HK-2 (cell line): ENCODE data around the gene ALDH1A3.

Source experiments
- DNase-seq: peaks from one replicate; pipeline ENCODE4 v3.0.0-alpha.2; 2018; ENCODE audit not compliant: unreplicated experiment

Gene ALDH1A3

DNA sequence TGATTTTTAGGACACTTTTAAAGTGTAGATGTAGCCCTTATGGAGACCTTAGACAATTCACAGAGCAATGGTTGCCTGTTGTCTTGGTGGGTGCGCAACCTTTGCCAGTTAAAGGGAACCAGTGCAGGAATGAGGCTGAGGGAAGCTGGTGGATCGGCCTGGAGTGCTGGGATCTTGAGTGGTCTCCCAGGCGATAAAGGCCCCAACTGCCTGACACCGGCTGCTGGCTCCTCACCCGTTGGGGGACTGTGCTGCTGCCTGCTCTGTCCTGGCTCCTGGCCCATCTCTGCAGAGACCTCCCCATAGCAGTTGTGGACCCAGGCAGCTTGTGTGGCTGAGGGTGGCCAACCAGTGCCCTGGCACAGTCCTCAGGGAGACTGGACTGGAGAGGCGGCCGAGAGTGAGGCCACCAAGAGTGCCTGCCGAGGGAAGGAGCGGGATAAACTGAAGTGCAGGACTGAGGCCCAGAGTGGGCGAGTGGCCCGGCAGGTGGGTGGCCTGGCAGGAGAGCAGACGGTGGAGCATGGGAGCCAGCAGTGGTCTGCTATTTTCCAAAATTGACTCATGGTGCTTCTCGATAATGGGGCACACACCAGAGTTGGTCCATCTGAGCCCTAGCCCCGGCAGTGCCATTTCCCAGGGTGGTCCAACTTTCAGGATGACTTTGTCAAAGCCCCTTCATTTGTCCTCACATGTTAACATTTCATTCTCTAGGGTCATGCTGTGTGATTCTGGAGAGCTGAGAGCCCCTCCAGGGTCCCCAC lies 2.1 kb downstream of the ALDH1A3 start:
- DNase-seq: no peak

GRCh38 chr15:100885116-100885515 lies 5.5 kb downstream of the ALDH1A3 start:
- no peak for DNase-seq

DNA sequence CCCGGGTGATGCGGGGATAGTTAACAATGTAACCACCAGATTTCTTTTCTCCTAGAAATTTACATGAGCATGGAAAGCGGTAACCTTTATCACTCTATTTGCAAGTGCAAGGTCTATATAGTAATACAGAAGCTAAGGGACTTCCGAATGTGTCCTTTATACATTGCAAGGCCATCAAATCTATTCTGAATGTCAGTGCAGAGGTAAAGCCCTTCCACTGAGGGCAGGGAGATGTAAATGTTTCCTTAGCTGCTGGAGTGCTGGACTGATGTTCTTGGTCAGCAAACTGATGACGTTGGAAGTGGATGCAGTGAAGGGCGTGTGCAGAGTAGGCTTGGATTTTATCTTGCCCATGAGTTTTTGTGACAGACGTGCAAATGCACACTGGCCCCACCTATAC lies 6.2 kb downstream of the ALDH1A3 start:
- no peak for DNase-seq

DNA sequence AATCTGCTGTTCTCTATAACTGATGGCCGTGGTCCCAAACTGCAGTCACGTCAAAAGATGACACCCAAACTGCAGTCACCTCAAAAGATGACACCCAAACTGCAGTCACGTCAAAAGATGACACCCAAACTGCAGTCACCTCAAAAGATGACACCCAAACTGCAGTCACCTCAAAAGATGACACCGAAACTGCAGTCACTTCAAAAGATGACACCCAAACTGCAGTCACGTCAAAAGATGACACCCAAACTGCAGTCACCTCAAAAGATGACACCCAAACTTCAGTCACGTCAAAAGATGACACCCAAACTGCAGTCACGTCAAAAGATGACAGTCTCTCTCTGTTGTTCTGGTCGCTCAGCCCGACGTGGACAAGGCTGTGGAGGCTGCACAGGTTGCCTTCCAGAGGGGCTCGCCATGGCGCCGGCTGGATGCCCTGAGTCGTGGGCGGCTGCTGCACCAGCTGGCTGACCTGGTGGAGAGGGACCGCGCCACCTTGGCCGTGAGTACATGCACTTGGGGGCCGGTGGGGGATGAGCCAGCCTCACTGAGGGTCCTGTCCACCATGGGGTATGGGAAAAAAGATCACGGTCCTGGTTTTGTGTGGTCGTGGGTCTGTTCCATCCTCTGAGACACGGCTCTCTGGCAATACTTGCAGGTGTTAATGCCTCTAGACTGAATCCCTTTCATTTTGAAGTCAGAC lies 7.7 kb downstream of the ALDH1A3 start:
- no peak for DNase-seq

- no peak for DNase-seq
Observed at GRCh38 chr15:100889385-100890050, 9.9 kb downstream of the ALDH1A3 start.

GRCh38 chr15:100890051-100890720 lies 10.6 kb downstream of the ALDH1A3 start:
- no peak for DNase-seq

DNA sequence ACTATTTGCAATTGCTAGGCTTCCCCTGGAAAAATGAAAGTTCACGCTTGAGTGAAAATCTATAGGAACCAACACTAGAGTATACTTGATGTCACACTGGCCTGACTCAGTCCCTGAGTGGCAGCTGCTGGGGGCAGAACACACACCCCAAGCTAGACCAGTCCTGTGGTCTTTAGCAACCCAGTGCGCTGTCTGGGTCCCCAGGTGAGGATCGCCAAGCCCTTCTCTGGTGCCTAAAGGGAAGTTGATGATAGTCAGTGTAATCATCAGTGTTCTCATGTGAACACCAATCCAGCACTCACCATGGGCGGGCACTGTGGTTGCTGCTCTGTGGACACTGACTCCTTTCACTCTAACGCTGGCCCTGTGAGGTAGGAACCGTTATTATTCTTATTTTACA lies 11.2 kb downstream of the ALDH1A3 start:
- no peak for DNase-seq

DNA sequence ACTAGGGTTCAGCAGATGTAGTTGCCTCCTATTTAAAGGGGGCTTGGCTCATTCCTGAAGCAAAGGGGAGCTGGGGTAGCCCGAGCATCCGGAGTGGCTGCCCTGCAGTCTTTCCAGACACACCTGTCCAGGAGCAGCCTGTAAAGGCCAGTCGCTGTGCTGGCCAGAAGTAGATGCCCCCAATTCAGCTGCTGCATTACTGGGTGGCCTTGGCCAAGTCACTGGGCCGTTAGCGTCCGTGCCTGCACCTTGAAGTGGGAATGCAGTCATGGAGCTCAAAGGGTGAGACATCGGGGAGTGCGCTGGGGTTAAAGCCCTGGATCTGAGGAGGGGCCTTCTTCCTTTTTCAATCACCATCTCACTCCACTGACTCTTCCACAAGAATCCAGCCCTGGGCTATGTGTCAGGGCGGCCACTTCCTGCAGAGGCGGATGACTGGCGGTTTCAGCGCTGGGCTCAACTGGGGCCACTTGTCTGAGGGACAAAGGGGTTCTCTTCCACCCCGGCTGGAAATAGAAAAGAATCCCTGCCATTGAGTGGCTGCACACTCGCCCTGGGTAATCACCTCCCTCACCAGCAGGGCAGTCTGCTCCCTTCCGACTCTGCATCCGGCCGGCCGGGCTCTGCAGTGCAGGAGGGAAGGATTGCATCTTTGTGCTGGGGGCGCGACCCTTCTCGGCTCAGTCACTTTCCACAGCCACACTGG lies 11.8 kb downstream of the ALDH1A3 start:
- DNase-seq: no peak

DNA sequence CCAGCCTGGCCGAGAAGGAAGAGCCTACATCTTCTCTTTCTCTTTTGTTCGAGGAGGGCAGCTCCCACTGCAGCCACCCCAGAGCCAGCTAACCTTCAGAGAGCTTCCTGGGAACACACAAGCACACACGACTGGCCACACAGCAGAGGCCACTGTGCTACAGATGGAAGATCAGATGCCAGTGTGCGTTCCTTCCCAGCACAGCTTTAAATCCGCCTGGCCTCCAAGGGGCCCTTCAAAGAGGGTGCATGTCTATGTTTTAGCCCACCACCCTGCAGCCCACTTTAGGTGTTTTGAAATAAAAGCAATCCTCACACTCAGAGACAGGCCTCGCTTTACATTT lies 12.4 kb downstream of the ALDH1A3 start:
- no peak for DNase-seq

DNA sequence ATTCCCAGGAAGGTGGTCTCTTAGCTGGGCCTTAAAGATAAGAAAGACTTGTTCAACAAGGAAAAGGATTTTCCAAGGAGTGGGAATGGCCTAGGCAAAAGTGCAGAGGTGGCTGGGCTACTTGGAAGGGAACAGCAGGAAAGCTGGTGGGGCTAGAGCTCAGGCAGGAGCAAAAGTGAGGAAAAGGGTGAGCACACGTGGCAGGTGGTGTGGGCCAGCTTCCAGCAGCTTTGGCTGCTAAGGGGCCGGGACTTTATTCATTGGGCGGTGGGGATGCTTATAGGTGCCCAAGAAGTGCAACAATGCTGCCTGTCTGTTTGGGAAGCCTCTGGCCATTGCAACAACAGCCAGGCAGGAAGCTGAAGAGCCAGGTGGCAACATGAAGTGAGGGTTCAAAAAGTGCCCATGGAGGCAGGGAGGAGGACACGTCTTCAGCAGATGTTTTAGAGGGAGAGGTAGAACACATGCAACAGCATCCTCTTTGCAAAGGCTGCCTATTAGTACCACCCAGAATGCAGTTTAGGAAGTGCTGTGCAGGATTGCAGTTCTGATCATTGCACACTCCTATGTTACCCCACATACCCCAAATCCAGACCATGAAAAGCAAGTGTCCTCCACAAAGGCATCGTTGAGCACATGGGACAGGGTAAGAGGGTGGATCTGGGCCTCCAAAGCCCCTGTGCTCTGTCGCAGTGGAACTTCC lies 13.8 kb downstream of the ALDH1A3 start:
- no peak for DNase-seq

DNA sequence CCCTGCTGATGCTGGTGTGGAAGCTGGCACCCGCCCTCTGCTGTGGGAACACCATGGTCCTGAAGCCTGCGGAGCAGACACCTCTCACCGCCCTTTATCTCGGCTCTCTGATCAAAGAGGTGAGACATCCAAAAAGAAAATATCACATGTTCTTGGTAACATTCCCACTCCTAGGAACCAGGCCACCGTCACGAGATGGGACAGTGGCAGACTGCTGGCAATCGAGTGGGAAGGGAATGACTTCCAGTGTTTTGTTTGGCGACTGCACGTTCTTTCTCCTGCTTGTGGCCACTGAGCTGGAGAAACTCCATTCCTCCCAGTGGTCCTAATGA lies 14.3 kb downstream of the ALDH1A3 start:
- no peak for DNase-seq

DNA sequence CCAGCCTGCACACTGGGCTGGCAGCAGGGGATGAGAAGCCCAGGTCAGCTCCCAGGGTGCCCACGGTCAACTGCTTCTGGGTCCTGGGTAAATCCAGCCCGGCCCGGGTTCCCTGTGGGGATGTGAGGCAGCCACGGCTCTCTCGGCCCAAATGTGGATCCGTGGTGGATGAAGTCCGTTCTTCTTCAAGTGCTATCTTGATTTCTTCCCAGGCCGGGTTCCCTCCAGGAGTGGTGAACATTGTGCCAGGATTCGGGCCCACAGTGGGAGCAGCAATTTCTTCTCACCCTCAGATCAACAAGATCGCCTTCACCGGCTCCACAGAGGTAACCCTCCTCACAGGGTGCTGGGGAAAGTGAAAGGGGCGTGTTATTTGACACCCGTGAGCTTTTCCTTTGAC lies 16.1 kb downstream of the ALDH1A3 start:
- no peak for DNase-seq

DNA sequence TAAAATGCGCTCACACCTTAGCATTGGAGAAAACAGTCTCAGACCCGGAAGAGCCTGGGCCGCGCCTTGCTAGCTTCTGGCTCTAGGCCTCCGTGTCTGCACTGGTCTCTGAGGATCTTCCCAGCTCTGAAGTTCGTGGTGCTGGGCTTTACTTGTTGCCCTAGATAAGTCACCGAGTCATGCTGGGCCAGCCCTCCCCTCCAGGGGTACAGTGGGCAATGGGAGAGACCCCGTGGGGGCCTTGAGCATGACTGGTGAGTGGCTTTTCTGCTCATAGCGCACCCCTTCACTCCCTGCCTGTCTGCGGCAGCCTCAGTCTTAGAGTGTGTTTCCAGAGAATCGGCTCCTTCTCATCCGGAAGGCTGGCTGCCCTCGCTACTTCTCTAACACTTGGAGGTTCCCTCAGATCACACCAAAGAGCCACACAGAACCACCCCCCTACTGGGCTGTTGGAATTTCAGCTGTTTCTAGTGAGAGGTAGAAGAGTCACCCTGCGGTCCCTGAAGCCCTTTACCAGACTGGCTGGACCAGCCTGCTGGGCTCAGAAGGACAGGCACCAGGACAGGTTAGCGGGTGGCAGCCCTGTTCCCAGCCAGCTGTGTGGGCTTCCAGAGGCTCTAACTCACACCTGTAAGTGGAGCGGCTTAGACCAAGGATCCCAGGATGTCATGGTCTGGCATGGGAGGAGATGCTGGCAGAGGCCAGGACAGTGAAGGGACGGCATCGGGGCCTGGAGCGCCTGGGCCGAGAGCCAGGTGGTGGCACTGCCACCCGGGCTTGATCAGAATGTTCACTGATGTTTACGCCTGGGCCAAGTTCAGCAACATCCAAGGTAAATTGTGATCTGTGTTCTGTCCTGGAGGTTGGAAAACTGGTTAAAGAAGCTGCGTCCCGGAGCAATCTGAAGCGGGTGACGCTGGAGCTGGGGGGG lies 17.9 kb downstream of the ALDH1A3 start:
- DNase-seq: no peak

DNA sequence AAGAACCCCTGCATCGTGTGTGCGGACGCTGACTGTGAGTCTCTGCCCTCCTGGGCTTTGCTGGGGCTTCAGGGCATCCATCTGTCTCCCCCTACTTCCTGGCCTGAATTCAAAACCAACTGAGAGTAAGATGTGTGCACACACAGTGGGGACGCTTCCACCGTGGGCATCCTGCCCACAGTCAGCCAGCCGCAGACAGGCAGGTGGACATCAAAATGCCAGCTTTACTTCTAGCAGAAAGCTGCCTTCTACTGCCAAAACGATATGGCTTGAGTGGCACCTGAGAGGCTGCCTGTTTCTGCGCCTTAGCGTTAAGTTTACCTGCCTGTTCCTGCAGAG lies 18.5 kb downstream of the ALDH1A3 start:
- no peak for DNase-seq

- no peak for DNase-seq
Observed at GRCh38 chr15:100898661-100899462, 19.2 kb downstream of the ALDH1A3 start.

GRCh38 chr15:100899601-100900000 lies 20.0 kb downstream of the ALDH1A3 start:
- DNase-seq: no peak

- no peak for DNase-seq
Observed at GRCh38 chr15:100900136-100900794, 20.6 kb downstream of the ALDH1A3 start.

GRCh38 chr15:100900795-100901169 lies 21.2 kb downstream of the ALDH1A3 start:
- no peak for DNase-seq

DNA sequence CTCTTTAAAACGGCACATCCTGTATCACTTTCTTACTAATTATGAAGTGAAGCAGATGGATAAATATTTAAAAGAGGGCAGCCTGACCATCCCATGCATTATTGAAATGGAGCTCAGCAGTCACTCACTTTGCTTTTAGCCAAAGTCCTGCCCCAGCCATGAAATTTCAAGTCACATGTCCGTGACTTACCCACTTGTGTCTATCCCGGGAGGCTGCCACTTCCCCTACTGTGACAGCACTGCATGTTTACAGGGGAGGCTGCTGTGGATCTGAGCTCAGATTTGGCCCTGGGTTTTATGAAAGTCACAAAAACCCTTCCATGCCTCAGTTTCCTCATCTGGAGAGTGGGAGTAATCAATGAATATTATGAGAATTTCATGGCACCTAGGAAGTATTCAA lies 21.7 kb downstream of the ALDH1A3 start:
- DNase-seq: no peak
